Thyroid gland (tissue), 4 donors: Measurements from ENCODE around the gene FHIT.

Experiments used
- CTCF ChIP-seq, 6 experiments: fragments of 200-600 bp in 3 of 6; fragments of 450-650 bp in 3 of 6; sonication (generic) in 3 of 6; IDR thresholded peaks; one replicate each; pipeline ENCODE4 v1.5.1; 2016 to 2019; ENCODE audit warnings: antibody characterized with exemption in 6 of 6, mild to moderate bottlenecking in 2 of 6, inconsistent platforms in 1 of 6, moderate library complexity in 1 of 6
- POLR2A ChIP-seq, 2 donors: fragments of 450-650 bp; IDR thresholded peaks; one replicate each; pipeline ENCODE4 v1.6.1; 2017; ENCODE audit warnings: antibody characterized with exemption in 2 of 2, mild to moderate bottlenecking in 2 of 2, moderate library complexity in 1 of 2

- no peak for TF ChIP-seq CTCF (IDR thresholded peaks at IDR 0.05)
- no peak for TF ChIP-seq POLR2A (IDR thresholded peaks at IDR 0.05)
Measured at GRCh38 chr3:61182662-61183061, 68.6 kb downstream of the FHIT start.
